Measurements from ENCODE around the gene SNX33. TPM values are rescaled to one million over a fixed set of nuclear protein-coding genes. Genes with fewer than 3 reads are reported as not detected.
"Not testable (repeated sequence)": the region's sequence is repeated elsewhere in the genome, so short reads cannot be mapped to it uniquely, and the experiment has no call there.

Gene SNX33
- total RNA-seq, 2 experiments from 2014 or later: 1.7 to 1.8 TPM

DNA sequence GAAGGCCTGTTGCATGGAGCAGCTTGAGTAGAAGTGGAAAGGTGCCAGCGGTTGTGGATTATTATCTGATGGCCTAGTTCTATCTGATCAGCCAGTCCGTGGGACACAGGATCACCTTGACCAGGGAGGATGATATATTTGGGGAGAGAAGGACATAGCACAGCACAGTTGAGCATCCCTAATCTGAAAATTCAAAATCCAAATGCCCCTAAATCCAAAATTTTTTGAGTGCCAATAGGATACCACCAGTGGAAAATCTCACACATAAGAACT, 58.9 kb downstream of the SNX33 start:
- intact Hi-C loops (cut with micrococcal nuclease): no loop called here
- POLR2A ChIA-PET: interaction anchor here (0.7 kb wide), 1 partner anchor 18 kb away, joined by 3 read pairs; no protein-coding TSS in a partner anchor
- CTCF ChIA-PET: no interaction called here

DNA sequence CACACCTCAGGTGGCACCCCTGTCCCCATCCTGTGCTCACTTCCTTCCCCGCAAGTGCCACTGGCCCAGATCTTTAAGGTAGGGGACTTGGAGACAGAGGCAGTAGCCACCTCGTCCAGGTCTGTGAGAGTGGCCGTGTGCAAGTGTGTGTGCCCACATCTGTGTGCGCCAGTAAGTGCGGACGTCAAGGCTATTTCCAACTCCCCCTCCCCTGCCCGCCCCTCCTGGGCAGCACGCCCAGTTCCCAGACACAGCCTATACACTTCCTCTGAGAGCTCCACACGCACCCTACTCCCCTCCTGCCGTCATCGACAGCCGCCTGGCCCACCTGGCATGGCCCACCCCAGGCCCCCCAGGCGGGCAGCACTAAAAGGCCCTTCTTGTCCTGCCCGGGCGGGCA, 61.7 kb downstream of the SNX33 start:
- CTCF ChIA-PET; ATAC-seq; H3K4me1 Mint-ChIP-seq (ENCODE audit: low read depth); H3K9me3 Mint-ChIP-seq; intact Hi-C loops (cut with micrococcal nuclease); H3K27ac Mint-ChIP-seq; H3K4me3 Mint-ChIP-seq; POLR2A ChIA-PET; DNase-seq; H3K36me3 Mint-ChIP-seq (ENCODE audit: low read depth): not testable (repeated sequence)
- peaks cover 16% of the 10 kb centered on the region for H3K27me3 Mint-ChIP-seq

More for the DNA sequence above, 58.9 kb downstream of the SNX33 start:
- Mint-ChIP-seq H3K27ac (no peak overlapping the region), H3K36me3 (ENCODE audit: low read depth) (no peaks in the 10 kb centered on the region), H3K4me3 (no peak overlapping the region), H3K27me3 (peaks cover 2% of the 10 kb centered on the region), H3K9me3 (no peaks in the 10 kb centered on the region), H3K4me1 (ENCODE audit: low read depth) (no peaks in the 10 kb centered on the region)
- DNase-seq (no peak), ATAC-seq (no peak)
- TF ChIP-seq, protein P1, sequence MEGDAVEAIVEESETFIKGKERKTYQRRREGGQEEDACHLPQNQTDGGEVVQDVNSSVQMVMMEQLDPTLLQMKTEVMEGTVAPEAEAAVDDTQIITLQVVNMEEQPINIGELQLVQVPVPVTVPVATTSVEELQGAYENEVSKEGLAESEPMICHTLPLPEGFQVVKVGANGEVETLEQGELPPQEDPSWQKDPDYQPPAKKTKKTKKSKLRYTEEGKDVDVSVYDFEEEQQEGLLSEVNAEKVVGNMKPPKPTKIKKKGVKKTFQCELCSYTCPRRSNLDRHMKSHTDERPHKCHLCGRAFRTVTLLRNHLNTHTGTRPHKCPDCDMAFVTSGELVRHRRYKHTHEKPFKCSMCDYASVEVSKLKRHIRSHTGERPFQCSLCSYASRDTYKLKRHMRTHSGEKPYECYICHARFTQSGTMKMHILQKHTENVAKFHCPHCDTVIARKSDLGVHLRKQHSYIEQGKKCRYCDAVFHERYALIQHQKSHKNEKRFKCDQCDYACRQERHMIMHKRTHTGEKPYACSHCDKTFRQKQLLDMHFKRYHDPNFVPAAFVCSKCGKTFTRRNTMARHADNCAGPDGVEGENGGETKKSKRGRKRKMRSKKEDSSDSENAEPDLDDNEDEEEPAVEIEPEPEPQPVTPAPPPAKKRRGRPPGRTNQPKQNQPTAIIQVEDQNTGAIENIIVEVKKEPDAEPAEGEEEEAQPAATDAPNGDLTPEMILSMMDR (IDR thresholded peaks at IDR 0.05): no peak

- ATAC-seq (peak; percentile 76), DNase-seq (peak; percentile 64)
- peaks cover 16% of the 10 kb centered on the region for H3K27me3 Mint-ChIP-seq
- POLR2A ChIA-PET; H3K4me1 Mint-ChIP-seq (ENCODE audit: low read depth); H3K4me3 Mint-ChIP-seq; H3K36me3 Mint-ChIP-seq (ENCODE audit: low read depth); H3K9me3 Mint-ChIP-seq; intact Hi-C loops (cut with micrococcal nuclease); H3K27ac Mint-ChIP-seq; CTCF ChIA-PET: not testable (repeated sequence)
Measured at GRCh38 chr15:75710874-75711273, 63.2 kb downstream of the SNX33 start.

DNA sequence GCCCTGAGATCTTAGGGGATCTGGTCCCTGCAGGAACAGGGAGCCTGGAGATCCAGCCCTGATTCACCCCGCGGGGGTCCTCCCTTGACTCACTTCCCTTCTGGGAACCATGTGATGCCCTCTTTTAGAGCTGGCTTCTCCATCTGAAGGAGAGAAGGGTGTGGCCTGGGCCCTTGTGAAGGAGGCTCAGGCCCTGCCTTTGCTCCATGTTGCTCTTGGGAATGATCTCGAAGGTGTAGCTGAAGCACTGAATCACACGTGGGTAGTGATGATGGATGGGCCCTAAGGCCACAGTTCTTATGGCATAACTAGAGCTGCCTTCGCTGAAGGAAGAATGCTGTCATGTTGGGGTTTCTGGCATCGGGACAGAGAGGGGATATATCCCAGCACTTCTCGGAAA, 63.8 kb downstream of the SNX33 start:
- DNase-seq; ATAC-seq; H3K27ac Mint-ChIP-seq; H3K36me3 Mint-ChIP-seq (ENCODE audit: low read depth); H3K4me3 Mint-ChIP-seq; POLR2A ChIA-PET; H3K9me3 Mint-ChIP-seq; intact Hi-C loops (cut with micrococcal nuclease); H3K4me1 Mint-ChIP-seq (ENCODE audit: low read depth); CTCF ChIA-PET: not testable (repeated sequence)
- peaks cover 16% of the 10 kb centered on the region for H3K27me3 Mint-ChIP-seq

Other genes starting within 250 kb of the SNX33 start
- gene SIN3A, start 196.2 kb upstream of the SNX33 start, total RNA-seq: 10 to 100 TPM; 67.5 to 72.4 TPM
- gene PTPN9, start 68.6 kb upstream of the SNX33 start, total RNA-seq: 10 to 100 TPM; 12.3 to 12.9 TPM
- 10 to 100 TPM; 28.2 to 28.5 TPM for gene SNUPN, start 22.2 kb upstream of the SNX33 start, total RNA-seq
- 100 to 1,000 TPM; 101 to 105 TPM for gene IMP3, start 7.7 kb upstream of the SNX33 start, total RNA-seq
- not detected for gene CSPG4, start 64.9 kb downstream of the SNX33 start, total RNA-seq
- gene UBE2Q2, start 195.5 kb downstream of the SNX33 start, total RNA-seq: 10 to 100 TPM; 19.4 to 20.0 TPM

All from activated CD8-positive, alpha-beta T cell treated with anti-CD3 and anti-CD28 coated beads for 36 hours (primary cell).